ENCODE data around the gene CHST11.

CHST11 gene

DNA sequence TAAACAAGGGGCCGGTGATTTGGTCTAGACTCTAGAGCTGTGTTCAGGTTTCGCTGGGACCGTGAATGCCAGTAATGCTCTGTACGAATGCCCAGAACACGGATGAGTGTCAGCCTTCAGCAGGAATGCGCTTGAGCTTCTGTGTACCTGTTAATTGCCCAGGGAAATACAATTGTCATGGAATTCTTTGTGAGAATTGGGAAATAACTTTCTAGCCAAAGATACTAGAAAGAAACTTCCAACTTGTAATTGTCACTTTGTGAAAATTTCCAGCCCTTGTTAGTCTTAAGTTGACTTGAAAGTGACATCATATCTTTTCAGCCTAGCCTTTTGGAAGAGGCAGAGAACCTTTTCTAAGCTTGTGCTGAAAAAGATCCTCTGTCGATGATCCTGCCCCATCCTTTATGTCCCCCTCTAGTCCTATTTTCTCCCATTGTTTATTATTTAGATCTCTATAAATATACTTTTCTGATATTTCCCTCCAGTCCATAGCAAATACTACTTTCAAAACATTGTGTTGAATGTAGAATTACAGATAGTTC, 2.7 kb downstream of the CHST11 start:
- peak overlapping the region; percentile 100 for H3K4me3 ChIP-seq (ENCODE audit: low read depth, low read length)
- TF ChIP-seq, protein P1, sequence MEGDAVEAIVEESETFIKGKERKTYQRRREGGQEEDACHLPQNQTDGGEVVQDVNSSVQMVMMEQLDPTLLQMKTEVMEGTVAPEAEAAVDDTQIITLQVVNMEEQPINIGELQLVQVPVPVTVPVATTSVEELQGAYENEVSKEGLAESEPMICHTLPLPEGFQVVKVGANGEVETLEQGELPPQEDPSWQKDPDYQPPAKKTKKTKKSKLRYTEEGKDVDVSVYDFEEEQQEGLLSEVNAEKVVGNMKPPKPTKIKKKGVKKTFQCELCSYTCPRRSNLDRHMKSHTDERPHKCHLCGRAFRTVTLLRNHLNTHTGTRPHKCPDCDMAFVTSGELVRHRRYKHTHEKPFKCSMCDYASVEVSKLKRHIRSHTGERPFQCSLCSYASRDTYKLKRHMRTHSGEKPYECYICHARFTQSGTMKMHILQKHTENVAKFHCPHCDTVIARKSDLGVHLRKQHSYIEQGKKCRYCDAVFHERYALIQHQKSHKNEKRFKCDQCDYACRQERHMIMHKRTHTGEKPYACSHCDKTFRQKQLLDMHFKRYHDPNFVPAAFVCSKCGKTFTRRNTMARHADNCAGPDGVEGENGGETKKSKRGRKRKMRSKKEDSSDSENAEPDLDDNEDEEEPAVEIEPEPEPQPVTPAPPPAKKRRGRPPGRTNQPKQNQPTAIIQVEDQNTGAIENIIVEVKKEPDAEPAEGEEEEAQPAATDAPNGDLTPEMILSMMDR (IDR thresholded peaks at IDR 0.05; ENCODE audit: borderline replicate concordance, insufficient read depth, low read depth, low read length), result no peak

DNA sequence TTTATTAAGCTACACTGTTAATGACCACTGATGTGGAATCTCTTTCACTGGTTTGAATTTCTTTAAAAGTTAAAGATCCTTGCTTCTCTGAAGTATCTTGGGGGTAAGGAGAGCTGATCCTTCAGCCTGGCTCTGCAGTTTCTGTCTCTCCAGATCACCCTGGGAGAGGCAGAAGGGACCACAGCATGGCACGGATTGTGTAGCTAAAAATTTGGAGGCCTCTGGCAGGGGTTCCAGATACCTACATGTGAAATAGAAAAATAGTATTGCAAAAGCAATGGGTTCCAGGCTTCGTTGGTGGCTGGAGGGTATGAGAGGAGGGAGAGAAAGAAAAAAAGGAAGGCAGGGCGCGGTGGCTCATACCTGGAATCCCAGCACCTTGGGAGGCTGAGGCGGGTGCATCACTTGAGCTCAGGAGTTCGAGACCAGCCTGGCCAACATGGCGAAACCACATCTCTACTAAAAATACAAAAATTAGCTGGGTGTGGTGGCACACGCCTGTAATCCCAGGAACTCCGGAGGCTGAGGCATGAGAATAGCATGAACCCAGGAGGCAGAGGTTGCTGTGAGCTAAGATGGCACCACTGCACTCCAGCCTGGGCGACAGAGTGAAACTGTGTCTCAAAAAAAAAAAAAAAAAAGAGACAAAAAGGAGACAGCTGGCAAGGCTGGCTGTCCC, 3.4 kb downstream of the CHST11 start:
- peak overlapping the region; percentile 100 for H3K4me3 ChIP-seq (ENCODE audit: low read depth, low read length)
- TF ChIP-seq, protein P1 (IDR thresholded peaks at IDR 0.05; ENCODE audit: borderline replicate concordance, insufficient read depth, low read depth, low read length), result no peak

DNA sequence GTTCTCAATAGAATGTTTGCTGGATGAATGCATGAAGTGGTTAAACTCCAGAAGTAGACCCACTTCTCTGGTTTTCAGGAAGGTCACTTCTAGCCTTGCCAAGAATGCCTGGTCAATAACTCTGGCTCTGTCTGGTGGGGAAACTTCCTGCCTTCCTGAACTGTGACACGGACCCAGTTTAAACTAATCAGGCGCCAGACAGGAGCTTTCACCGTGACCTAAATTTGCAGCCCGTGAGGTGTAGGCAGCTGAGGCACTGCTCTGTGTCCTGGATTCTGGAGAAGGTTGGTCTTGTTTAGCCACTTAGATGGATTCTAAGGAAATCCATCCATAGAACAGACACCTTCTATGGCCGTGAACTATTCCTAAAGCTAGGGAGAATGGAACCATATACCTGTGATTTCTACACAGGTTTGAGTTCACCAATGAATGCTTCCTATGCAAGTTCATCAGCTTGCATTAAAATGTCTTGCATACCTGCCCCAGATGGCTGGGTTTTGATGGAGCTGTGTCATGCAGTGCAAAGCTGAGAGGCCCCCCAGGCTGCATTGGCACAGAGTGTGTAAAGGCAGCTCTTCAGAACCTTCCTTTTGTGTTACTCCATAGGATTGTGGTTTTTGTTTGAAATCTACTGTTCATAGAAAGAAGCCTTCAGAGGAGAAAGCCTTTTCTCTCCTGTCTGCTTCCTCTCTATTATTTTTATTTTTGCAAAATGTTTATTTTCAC, 4.4 kb downstream of the CHST11 start:
- H3K4me3 ChIP-seq (ENCODE audit: low read depth, low read length), result peak overlapping the region; percentile 34
- TF ChIP-seq, protein P1 (IDR thresholded peaks at IDR 0.05; ENCODE audit: borderline replicate concordance, insufficient read depth, low read depth, low read length), result no peak

DNA sequence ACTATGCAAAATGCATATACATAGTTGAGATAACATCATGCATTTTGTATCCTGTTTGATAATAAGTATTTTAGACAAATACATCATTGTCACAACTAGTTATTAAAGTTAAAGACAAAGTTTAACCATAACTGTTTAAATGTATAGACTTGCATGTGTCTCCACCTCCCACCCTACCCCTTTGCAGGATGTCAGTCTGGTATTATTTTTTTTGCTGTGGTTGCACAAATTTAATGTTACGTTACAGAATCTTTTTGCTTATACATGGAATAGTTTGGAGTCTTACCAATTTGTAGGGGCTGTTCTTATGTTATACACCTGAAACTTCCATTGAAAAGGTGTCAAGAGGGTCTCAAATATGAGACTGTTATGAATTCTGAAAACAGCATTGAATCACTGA, 5.6 kb downstream of the CHST11 start:
- H3K4me3 ChIP-seq (ENCODE audit: low read depth, low read length), result no peak overlapping the region
- TF ChIP-seq, protein P1 (IDR thresholded peaks at IDR 0.05; ENCODE audit: borderline replicate concordance, insufficient read depth, low read depth, low read length), result no peak

DNA sequence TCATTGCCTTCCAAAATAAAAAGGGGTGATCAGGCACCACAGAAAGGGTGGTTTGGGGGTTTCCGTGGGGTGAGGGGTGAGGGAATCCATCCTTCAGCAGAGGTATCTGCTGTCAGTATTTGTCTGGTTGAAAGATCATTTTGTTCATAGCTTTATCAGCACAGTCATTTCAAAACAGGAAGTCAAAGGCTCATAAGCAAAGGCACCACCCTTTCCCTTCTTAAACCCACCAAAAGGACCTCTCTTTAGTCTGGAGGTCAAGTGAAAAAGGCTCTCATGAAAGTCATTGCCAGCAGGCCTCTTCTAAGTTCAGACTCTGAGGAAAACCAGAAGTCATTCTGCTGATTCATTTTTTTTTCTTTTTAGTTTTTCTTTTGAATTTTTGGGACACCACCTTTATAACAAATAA, 6.2 kb downstream of the CHST11 start:
- TF ChIP-seq, protein P1 (IDR thresholded peaks at IDR 0.05; ENCODE audit: borderline replicate concordance, insufficient read depth, low read depth, low read length), result no peak
- H3K4me3 ChIP-seq (ENCODE audit: low read depth, low read length), result no peak overlapping the region

DNA sequence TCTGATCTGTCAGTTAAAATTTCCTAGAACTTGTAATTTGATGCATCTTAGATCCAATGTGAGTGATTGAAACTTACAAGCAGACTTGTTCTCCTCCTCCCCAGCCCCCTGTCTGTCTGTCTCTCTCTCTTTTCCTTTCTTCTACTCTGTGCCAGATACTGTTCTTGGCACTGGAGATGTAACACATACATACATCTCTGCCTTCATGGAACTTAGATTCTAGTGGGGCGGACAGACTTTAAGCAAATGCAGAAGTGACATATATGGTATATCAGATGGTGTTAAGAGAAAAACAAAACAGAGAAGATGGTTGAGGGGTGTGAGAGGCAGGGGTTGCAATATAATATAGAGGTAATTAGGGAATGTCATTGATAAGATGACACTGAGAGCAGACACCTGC, 6.6 kb downstream of the CHST11 start:
- H3K4me3 ChIP-seq (ENCODE audit: low read depth, low read length), result no peak overlapping the region
- TF ChIP-seq, protein P1 (IDR thresholded peaks at IDR 0.05; ENCODE audit: borderline replicate concordance, insufficient read depth, low read depth, low read length), result no peak
